ENCODE measurements around the gene EPB42. TPM values are rescaled to one million over a fixed set of nuclear protein-coding genes. Genes with fewer than 3 reads are reported as not detected.

EPB42 gene
- total RNA-seq, 4 donors from 2014 or later: not detected

DNA sequence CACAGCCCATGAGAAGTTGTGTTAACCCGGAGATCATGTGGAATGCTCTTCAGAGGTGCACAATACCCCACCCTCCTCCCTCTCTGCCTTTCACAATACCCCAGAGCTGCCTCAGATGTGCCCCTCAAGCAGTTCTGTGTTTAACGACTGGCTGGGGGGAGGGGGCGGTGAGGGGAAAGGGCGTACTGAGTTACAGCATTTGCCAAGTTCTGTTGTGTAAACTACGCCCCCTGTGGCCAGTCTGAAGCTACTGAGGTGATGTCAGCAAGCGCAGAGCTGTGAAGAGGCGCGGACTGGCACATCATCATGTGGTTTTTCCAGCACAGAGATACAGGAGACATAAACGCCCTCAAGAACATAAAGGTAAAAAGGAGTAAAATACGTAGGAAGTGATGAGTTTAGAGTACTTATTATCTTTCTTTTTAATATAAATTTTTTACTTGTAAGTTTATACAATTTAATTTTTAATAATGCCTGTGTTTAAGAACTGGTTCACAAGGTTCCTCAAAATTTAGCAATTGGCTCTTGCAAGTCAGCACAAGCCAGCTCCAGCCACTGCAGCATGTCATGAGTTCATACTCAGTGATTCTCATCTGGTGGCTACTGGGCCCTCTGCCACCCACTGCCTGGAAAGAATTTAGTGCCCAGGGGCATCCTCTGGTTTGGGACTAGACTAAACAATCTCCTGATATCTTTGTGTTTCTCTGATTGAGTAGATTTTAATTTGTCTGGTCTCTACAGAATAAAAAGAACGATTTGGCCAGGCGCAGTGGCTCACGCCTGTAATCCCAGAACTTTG lies 1.7 kb downstream of the EPB42 start:
- no peaks in the 10 kb centered on the region for H3K36me3 ChIP-seq
- no peak overlapping the region for H3K4me3 ChIP-seq (replicated peaks in 1 of 3)
- whole genome bisulfite sequencing, 2 donors: 56% methylated on average over 13 of the region's 13 CpGs
- no peak for TF ChIP-seq POLR2A (IDR thresholded peaks at IDR 0.05)
- TF ChIP-seq, protein P1, sequence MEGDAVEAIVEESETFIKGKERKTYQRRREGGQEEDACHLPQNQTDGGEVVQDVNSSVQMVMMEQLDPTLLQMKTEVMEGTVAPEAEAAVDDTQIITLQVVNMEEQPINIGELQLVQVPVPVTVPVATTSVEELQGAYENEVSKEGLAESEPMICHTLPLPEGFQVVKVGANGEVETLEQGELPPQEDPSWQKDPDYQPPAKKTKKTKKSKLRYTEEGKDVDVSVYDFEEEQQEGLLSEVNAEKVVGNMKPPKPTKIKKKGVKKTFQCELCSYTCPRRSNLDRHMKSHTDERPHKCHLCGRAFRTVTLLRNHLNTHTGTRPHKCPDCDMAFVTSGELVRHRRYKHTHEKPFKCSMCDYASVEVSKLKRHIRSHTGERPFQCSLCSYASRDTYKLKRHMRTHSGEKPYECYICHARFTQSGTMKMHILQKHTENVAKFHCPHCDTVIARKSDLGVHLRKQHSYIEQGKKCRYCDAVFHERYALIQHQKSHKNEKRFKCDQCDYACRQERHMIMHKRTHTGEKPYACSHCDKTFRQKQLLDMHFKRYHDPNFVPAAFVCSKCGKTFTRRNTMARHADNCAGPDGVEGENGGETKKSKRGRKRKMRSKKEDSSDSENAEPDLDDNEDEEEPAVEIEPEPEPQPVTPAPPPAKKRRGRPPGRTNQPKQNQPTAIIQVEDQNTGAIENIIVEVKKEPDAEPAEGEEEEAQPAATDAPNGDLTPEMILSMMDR (IDR thresholded peaks at IDR 0.05): no peak
- H3K9me3 ChIP-seq: no peaks in the 10 kb centered on the region
- DNase-seq: no peak
- H3K27ac ChIP-seq: no peak overlapping the region
- intact Hi-C loops (cut with DNase I): no loop called here
- no peaks in the 10 kb centered on the region for H3K27me3 ChIP-seq
- no peaks in the 10 kb centered on the region for H3K4me1 ChIP-seq

DNA sequence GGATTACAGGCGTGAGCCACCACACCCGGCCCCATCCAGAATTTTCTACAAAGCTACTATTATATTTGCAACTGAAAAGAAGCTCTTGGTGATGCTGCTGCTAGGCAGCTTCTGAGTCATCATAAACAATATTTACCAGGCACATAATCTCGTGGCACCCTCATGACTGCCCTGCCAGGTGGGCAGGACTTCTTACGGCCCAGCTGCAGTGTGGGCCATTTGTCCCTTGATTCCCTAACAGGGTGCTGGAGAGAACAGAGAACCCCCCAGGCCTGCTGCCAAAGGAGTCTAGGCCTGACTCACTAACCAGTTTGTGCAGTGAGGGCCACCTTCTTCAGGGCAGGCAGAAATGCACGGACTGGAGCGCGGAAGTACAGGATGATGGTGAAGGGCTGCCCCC lies 4.9 kb downstream of the EPB42 start:
- WGBS, 2 donors: 92 to 96% methylated on average over 7 of the region's 7 CpGs
- DNase-seq: no peak
- Histone ChIP-seq H3K4me1 (no peaks in the 10 kb centered on the region), H3K4me3 (replicated peaks in 1 of 3) (no peak overlapping the region), H3K27me3 (no peaks in the 10 kb centered on the region), H3K36me3 (no peaks in the 10 kb centered on the region), H3K27ac (no peak overlapping the region), H3K9me3 (no peaks in the 10 kb centered on the region)
- intact Hi-C loops (cut with DNase I): no loop called here
- TF ChIP-seq POLR2A (IDR thresholded peaks at IDR 0.05): no peak
- TF ChIP-seq, protein P1 (IDR thresholded peaks at IDR 0.05): no peak

DNA sequence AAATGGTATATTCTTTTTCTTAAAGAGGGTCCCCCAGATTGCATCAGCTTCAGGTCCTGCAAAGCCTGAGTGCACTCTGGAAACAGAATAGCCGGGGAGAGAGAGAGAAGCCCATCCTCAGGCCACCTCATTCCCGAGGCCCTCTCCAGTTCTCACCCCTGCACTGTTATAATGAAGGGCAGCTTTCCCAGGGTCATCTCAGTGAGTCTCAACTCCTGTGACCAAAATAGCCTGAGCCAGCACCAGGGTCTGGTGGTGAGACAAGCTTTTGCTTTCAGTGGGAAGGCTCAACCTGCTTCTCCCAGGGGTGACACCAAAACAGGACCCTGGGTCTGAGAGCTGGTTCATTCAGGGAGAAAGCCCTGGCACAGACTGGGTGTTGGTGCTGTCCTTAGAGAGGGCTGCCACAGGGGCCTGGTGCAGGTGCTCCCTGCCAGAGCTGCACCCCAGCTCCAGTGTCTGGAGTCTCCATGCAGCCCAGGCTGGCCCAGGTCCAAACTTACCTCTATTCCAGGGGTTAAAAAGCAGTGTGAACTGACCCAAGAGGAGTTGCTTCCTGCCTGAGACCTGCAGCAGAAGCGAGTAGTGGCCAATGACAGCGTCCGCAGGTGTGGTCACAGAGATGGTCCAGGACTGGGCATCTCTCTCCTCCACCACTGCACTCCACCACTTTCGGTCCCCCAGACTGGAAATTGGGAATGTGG lies 6.1 kb downstream of the EPB42 start:
- H3K36me3 ChIP-seq: no peaks in the 10 kb centered on the region
- no peak for TF ChIP-seq POLR2A (IDR thresholded peaks at IDR 0.05)
- TF ChIP-seq, protein P1 (IDR thresholded peaks at IDR 0.05): no peak
- DNase-seq: no peak
- intact Hi-C loops (cut with DNase I): no loop called here
- no peaks in the 10 kb centered on the region for H3K9me3 ChIP-seq
- H3K4me1 ChIP-seq: no peaks in the 10 kb centered on the region
- WGBS, 2 donors: 85 to 88% methylated on average over 6 of the region's 6 CpGs
- H3K27me3 ChIP-seq: no peaks in the 10 kb centered on the region
- H3K4me3 ChIP-seq (replicated peaks in 1 of 3): no peak overlapping the region
- H3K27ac ChIP-seq: no peak overlapping the region

DNA sequence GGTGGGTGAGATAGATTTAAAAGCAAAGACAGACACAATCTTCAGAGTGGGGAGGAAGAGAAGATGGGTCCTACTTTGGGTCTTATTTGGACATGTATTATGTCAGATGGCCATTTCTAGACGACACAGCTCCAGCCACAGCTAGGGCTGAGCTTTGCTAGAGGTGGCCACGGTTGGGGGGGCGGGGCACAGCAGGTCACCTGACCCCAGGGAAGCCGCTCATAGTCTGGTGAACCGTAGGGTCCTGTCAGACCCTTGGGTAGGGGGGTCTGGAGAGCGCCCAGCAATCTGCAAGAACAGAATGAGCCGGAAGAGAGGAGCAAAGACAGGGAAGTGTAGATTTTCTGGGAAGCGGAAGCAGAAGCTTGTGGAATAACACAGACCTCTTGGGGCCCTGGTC lies 6.6 kb downstream of the EPB42 start:
- H3K27ac ChIP-seq: no peak overlapping the region
- no peaks in the 10 kb centered on the region for H3K4me1 ChIP-seq
- no peak overlapping the region for H3K4me3 ChIP-seq (replicated peaks in 1 of 3)
- DNase-seq: no peak
- H3K27me3 ChIP-seq: no peaks in the 10 kb centered on the region
- no peaks in the 10 kb centered on the region for H3K9me3 ChIP-seq
- H3K36me3 ChIP-seq: no peaks in the 10 kb centered on the region
- TF ChIP-seq POLR2A (IDR thresholded peaks at IDR 0.05): no peak
- 76 to 79% methylated on average over 8 of the region's 8 CpGs for WGBS, 2 donors
- intact Hi-C loops (cut with DNase I): no loop called here

DNA sequence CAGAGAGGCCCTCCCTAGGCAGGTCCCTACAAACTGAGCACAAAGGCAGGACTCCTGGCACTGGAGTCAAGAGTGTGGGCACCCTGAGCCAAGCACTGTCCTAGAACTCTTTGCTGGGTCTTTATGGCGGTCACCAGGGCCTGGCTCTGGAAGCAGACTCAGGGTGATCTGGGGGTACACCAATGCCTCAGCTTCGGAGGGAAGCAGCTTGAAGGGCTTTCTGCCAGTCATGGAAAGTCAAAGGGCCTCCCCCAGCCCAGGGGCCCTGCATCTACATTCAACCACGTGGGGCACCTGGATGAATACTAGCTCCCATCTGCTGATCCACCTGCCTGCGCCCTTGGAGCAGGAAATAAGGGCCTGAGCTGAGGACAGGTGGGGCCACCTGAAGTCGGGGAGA lies 7.4 kb downstream of the EPB42 start:
- intact Hi-C loops (cut with DNase I): no loop called here
- TF ChIP-seq, protein P1 (IDR thresholded peaks at IDR 0.05): no peak
- TF ChIP-seq POLR2A (IDR thresholded peaks at IDR 0.05): no peak
- Histone ChIP-seq H3K4me3 (replicated peaks in 1 of 3) (no peak overlapping the region), H3K36me3 (no peaks in the 10 kb centered on the region), H3K9me3 (no peaks in the 10 kb centered on the region), H3K27me3 (no peaks in the 10 kb centered on the region), H3K4me1 (no peaks in the 10 kb centered on the region), H3K27ac (no peak overlapping the region)
- DNase-seq: no peak
- WGBS, 2 donors: 81 to 100% methylated on average over 2 to 5 of the region's 5 CpGs

Measured in thyroid gland (tissue), 4 donors.